Small intestine (tissue), 7 donors: ENCODE measurements around the gene NAA15. TPM values are rescaled to one million over a fixed set of nuclear protein-coding genes. Genes with fewer than 3 reads are reported as not detected.

Experiments used
- DNase-seq, 2 donors: peaks; one replicate each; pipeline versions ENCODE4 v3.0.0 to v3.0.0-alpha.2; 2013
- FAIRE-seq: peaks from 2 replicates; lab custom pipeline; 2012; peaks lifted over from hg19 to GRCh38; lab: Jason Lieb, UNC
- H3K27ac ChIP-seq, 3 donors: one replicate each; pipeline ENCODE4 v1.5.1; 2013; ENCODE audit warnings: low read length in 2 of 3, mild to moderate bottlenecking in 2 of 3, control low read depth in 1 of 3, inconsistent platforms in 1 of 3, low read depth in 1 of 3, moderate library complexity in 1 of 3
- H3K27me3 ChIP-seq, 3 donors: one replicate each; pipeline ENCODE4 v1.6.1; 2013; ENCODE audit warnings: low read length in 3 of 3, inconsistent platforms in 1 of 3; ENCODE audit not compliant: control insufficient read depth in 3 of 3, insufficient read depth in 3 of 3
- H3K36me3 ChIP-seq, 3 donors: one replicate each; pipeline ENCODE4 v1.6.1; 2013; ENCODE audit warnings: low read length in 3 of 3, inconsistent platforms in 1 of 3, low read depth in 1 of 3, mild to moderate bottlenecking in 1 of 3, moderate library complexity in 1 of 3; ENCODE audit not compliant: control insufficient read depth in 3 of 3, insufficient read depth in 2 of 3
- H3K4me1 ChIP-seq, 3 donors: one replicate each; pipeline ENCODE4 v1.6.1; 2013; ENCODE audit warnings: low read length in 2 of 3, inconsistent platforms in 1 of 3, low read depth in 1 of 3, mild to moderate bottlenecking in 1 of 3, moderate library complexity in 1 of 3; ENCODE audit not compliant: control insufficient read depth in 3 of 3, insufficient read depth in 2 of 3
- H3K4me3 ChIP-seq, 3 donors: one replicate each; pipeline ENCODE4 v1.5.1; 2013; ENCODE audit warnings: low read length in 3 of 3, control low read depth in 1 of 3, inconsistent platforms in 1 of 3, low read depth in 1 of 3, mild to moderate bottlenecking in 1 of 3, moderate library complexity in 1 of 3
- H3K9me3 ChIP-seq, 2 donors: one replicate each; pipeline ENCODE4 v1.6.1; 2013; ENCODE audit warnings: low read depth in 1 of 2, low read length in 1 of 2; ENCODE audit not compliant: control insufficient read depth in 2 of 2, insufficient read depth in 1 of 2
- WGBS, 3 donors: extraction: QIAGEN DNeasy Blood & Tissue Kit; methylation state at CpG; one replicate each; pipeline ENCODE4 v1.1.7; 2013; 5-methylcytosine and 5-hydroxymethylcytosine counted together
- polyA plus RNA-seq, 4 donors: library from polyadenylated mRNA; stranded (reverse) in 3 of 4; unstranded in 1 of 4; fragments of 200-250 nt in 3 of 4; fragments of 120-200 nt in 1 of 4; gene quantifications; one replicate each; pipeline versions ENCODE4 v1.2.1 to v1.2.3, GENCODE V29; 2013
- donor health status: healthy with polysubstance abuse.
- donor health status: control.
- donor health status: control.
- donor health status: Bipolar disorder and iron deficiency.
- donor health status: healthy.

NAA15 gene
- polyA plus RNA-seq, 4 donors, result 5.4 to 20.9 (median 8.6) TPM

DNA sequence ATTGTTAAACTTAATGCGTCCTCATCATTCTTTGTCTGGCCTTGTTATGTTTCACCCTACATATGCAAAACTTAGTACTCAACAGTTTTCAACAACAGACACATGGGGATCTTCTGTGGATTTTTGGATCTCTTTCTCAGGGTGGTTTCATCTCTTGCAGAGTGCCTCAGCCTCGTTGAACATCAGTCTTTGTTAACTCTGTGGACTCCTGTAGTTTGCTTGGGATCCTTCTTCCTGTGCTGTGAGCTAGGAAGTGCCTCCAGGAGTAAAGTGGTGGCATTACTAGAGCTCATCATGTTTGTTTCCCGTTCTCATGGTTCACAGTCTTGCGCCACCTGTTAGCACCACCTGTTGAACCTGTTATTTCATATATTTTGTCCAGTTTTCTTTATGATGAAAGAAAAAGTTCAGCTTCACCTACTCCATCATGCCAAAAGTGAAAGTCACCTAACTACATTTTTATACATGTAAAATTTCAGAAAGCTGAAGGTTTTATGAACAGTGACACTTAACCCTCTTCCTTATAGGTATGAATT is 28.4 kb downstream of the NAA15 start:
- peaks cover 0 to 18% (median 0%) of the 10 kb centered on the region in 3 donors for H3K36me3 ChIP-seq

DNA sequence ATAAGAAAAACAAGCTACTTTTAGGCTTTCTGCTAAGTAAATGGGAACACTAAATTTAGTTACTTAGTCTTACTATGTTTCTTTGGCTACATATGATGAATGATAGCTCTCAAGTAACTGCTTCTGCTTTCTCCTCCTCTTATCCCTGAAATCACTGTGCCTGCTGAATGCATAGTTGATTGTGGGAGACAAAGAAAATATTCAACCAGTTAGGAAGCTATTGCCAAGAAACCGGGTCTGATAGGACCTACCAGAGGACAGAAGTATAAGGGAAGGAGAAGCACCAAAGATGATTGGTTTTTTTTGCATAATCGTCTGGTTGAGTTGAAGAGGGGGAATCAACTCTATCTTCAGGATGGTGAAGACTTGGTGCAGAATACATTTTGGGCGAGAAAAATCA is 29.0 kb downstream of the NAA15 start:
- FAIRE-seq (no peak), DNase-seq (no peak)
- Histone ChIP-seq H3K27me3 (no peaks in the 10 kb centered on the region), H3K4me3 (no peak overlapping the region), H3K36me3 (peaks cover 0 to 22% (median 0%) of the 10 kb centered on the region in 3 donors), H3K9me3 (peaks cover 0 to 6% of the 10 kb centered on the region in 2 donors), H3K4me1 (no peaks in the 10 kb centered on the region), H3K27ac (no peak overlapping the region)
- 89 to 94% (median 94%) methylated on average over 3 of the region's 3 CpGs for WGBS, 3 donors

More for the DNA sequence above, 28.4 kb downstream of the NAA15 start:
- H3K27me3 ChIP-seq, result no peaks in the 10 kb centered on the region
- no peaks in the 10 kb centered on the region for H3K4me1 ChIP-seq
- no peak overlapping the region for H3K4me3 ChIP-seq
- FAIRE-seq, result no peak
- no peak overlapping the region for H3K27ac ChIP-seq
- H3K9me3 ChIP-seq, result peaks cover 0 to 6% of the 10 kb centered on the region in 2 donors
- DNase-seq, result no peak
- WGBS, 3 donors, result 81 to 91% (median 84%) methylated on average over 4 of the region's 4 CpGs

DNA sequence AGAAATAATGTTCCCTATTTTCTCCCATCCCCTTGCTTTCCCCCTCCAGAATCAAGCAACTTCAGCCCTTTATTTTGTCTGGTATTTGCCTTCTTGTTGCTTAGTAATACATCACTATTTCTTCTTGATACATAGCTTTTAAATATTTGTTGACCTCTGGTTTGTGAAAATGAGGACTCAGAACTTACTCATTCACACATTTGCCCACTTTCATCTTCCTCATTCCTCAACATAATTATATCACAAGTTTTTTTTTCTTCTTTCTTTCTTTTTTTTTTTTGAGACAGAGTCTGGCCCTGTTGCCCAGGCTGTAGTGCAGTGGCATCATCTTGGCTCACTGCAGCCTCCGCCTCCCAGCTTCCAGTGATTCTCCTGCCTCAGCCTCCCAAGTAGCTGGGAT is 29.9 kb downstream of the NAA15 start:
- Histone ChIP-seq H3K36me3 (peaks cover 0 to 25% (median 0%) of the 10 kb centered on the region in 3 donors), H3K9me3 (peaks cover 0 to 6% of the 10 kb centered on the region in 2 donors), H3K4me1 (no peaks in the 10 kb centered on the region), H3K27ac (no peak overlapping the region), H3K27me3 (no peaks in the 10 kb centered on the region), H3K4me3 (no peak overlapping the region)
- FAIRE-seq, result no peak
- 88 to 97% (median 96%) methylated on average over 1 of the region's 1 CpG for WGBS, 3 donors
- no peak for DNase-seq

DNA sequence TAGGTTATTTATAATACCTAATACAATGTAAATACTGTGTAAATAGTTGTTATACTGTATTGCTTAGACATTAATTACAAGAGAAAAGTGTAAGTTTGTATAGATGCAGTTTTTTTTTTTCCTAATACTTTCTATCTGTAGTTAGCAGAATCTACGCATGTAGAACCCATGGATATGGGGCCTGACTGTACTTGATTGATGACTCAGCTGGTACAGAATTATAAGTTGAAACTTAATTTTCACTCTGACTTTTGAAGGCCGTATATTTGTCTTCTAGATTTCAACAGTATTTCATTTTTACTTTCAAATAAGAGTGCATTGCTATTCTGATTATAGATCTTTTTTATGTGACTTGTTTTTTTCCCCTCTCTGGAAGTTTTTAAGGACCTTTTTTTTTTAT is 31.7 kb downstream of the NAA15 start:
- Histone ChIP-seq H3K27ac (no peak overlapping the region), H3K9me3 (peaks cover 0 to 6% of the 10 kb centered on the region in 2 donors), H3K27me3 (no peaks in the 10 kb centered on the region), H3K36me3 (peaks cover 0 to 17% (median 1%) of the 10 kb centered on the region in 3 donors), H3K4me3 (no peak overlapping the region), H3K4me1 (no peaks in the 10 kb centered on the region)
- 87 to 93% (median 91%) methylated on average over 2 of the region's 2 CpGs for WGBS, 3 donors
- FAIRE-seq, result no peak
- no peak for DNase-seq

DNA sequence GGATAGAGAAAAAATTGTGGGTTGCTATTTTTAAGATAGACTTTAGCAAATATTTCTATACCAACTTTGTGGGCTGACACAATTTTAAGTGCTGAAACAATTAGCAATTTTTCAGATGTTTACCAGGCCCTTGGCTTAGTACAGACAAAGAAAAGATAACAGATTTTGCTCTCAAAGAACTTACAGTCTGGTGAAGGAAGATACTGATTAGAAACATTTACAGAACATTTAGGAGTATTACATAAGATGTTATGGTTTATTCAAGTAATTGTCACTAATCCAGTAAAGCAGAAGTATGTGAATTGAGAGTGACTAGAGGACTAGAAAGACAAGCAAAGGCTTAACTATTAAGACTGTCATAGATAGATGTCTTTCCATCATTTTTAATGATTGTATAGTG is 36.3 kb downstream of the NAA15 start:
- Histone ChIP-seq H3K9me3 (no peaks in the 10 kb centered on the region), H3K4me3 (no peak overlapping the region), H3K27ac (no peak overlapping the region), H3K36me3 (peaks cover 0 to 37% (median 7%) of the 10 kb centered on the region in 3 donors), H3K27me3 (no peaks in the 10 kb centered on the region), H3K4me1 (no peaks in the 10 kb centered on the region)
- FAIRE-seq, result no peak
- DNase-seq, result no peak

DNA sequence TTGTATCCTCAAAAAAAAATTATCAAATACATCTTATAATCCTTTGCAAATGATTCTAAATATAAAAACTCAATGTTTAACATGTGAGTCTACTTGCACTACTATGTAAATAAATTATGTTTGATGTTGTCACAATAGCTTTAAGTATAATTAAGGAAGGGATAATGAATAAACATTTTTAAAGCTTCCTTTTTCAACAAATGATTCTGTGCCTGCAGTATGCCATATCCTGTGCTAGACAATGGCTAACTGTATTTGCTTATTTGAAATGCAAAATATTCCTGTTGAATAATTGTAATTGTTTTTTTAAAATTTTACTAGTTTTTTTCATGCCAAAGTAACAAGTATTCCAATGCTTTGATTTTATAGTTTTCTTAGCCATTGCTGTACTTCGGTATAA is 60.0 kb downstream of the NAA15 start:
- peaks cover 5 to 27% (median 7%) of the 10 kb centered on the region in 3 donors for H3K36me3 ChIP-seq
- no peak for FAIRE-seq
- 93 to 100% (median 97%) methylated on average over 1 of the region's 1 CpG for WGBS, 3 donors

DNA sequence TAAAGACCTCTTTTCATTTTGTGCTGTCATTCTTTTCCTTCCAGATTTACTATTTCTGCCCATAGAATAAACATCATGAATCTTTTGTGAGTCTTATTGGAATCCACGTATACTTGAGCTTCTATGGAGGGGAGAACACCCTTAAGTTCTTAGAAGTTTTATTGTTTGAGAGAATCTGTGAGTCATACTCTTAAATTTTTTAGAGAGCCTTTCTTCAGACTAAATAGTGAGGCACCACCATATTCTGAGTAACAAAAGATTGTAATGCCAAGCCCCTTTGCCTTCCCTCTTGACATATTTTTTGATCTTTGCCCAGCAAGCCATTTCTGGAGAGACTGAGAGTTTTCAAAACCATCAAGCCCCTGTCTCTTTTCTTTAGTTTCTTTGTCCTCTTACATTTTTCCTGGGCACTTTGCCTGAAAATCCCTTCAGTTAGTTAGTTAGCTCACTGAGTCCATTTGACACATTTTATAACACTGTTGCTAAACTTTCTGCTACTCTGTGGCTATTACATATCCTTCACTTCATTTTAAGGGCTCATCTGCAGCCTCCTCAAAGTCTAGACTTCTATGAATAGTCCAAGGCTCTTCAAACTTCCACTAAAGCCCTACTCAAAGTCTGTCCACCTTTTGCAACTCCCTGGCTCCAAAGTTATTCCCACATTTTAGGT is 66.3 kb downstream of the NAA15 start:
- Histone ChIP-seq H3K36me3 (peaks cover 6 to 21% (median 15%) of the 10 kb centered on the region in 3 donors), H3K27ac (no peak overlapping the region), H3K4me3 (peak overlapping the region in 1 of 3 donors; percentile 1), H3K4me1 (no peaks in the 10 kb centered on the region), H3K27me3 (no peaks in the 10 kb centered on the region), H3K9me3 (no peaks in the 10 kb centered on the region)
- DNase-seq (no peak), FAIRE-seq (no peak)
- 52 to 93% (median 72%) methylated on average over 1 of the region's 1 CpG for WGBS, 3 donors

More for the DNA sequence above, 60.0 kb downstream of the NAA15 start:
- H3K9me3 ChIP-seq, result no peaks in the 10 kb centered on the region
- H3K27me3 ChIP-seq, result no peaks in the 10 kb centered on the region
- no peak overlapping the region for H3K4me3 ChIP-seq
- H3K4me1 ChIP-seq, result no peaks in the 10 kb centered on the region
- DNase-seq, result no peak
- H3K27ac ChIP-seq, result no peak overlapping the region

DNA sequence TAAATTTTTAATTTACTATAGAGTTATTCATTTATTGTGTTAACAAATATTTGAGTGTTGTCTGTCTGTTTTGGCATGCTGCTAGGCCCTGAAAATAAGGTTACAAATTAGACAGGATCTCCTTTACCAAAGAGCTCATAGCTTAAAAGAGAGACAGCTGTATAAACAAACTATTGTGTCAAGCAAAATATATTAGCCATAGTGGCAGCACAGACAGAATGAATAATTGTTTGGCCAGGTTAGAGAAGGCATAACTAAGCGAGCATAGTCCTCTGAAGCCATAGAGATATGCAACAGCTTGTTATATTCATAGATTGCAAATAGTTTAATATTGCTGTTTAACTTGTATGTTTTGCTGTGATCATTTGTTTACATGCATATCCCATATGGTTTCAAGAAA is 67.7 kb downstream of the NAA15 start:
- H3K36me3 ChIP-seq, result peaks cover 6 to 25% (median 12%) of the 10 kb centered on the region in 3 donors
- H3K27ac ChIP-seq, result no peak overlapping the region
- no peak for DNase-seq
- no peak for FAIRE-seq
- no peaks in the 10 kb centered on the region for H3K27me3 ChIP-seq
- WGBS, 3 donors, result 82 to 90% (median 87%) methylated on average over 1 of the region's 1 CpG
- no peak overlapping the region for H3K4me3 ChIP-seq
- no peaks in the 10 kb centered on the region for H3K4me1 ChIP-seq
- no peaks in the 10 kb centered on the region for H3K9me3 ChIP-seq
